SH-SY5Y (cell line): Measurements from ENCODE around the gene APOBR.

Experiments
- GATA2 ChIP-seq: IDR thresholded peaks from 2 replicates; pipeline ENCODE4 v1.6.1; 2011; ENCODE audit warnings: mild to moderate bottlenecking, low read depth, low read length
- GATA3 ChIP-seq: IDR thresholded peaks from 2 replicates; pipeline ENCODE4 v1.6.1; 2011; ENCODE audit warnings: low read depth, mild to moderate bottlenecking, low read length, moderate library complexity

The APOBR gene

GRCh38 chr16:28497386-28497785 lies 2.9 kb downstream of the APOBR start:
- TF ChIP-seq GATA3 (no peak), GATA2 (no peak)

GRCh38 chr16:28497861-28498599 lies 3.6 kb downstream of the APOBR start:
- TF ChIP-seq GATA3 = no peak
- no peak for TF ChIP-seq GATA2

- TF ChIP-seq GATA2 (no peak), GATA3 (no peak)
Measured at GRCh38 chr16:28498666-28499381, 4.4 kb downstream of the APOBR start.

- TF ChIP-seq GATA3 = no peak
- TF ChIP-seq GATA2 = no peak
Measured at GRCh38 chr16:28499854-28500253, 5.4 kb downstream of the APOBR start.

GRCh38 chr16:28501258-28502232 lies 7.1 kb downstream of the APOBR start:
- TF ChIP-seq GATA2 (no peak), GATA3 (no peak)

- TF ChIP-seq GATA3 = no peak
- no peak for TF ChIP-seq GATA2
Measured at GRCh38 chr16:28502290-28502689, 7.8 kb downstream of the APOBR start.

- TF ChIP-seq GATA3 (no peak), GATA2 (no peak)
Measured at GRCh38 chr16:28503470-28504259, 9.2 kb downstream of the APOBR start.

- TF ChIP-seq GATA3 (no peak), GATA2 (no peak)
Measured at GRCh38 chr16:28504707-28505404, 10.4 kb downstream of the APOBR start.

GRCh38 chr16:28505489-28506137 lies 11.2 kb downstream of the APOBR start:
- no peak for TF ChIP-seq GATA2
- TF ChIP-seq GATA3 = no peak

- no peak for TF ChIP-seq GATA2
- no peak for TF ChIP-seq GATA3
Measured at GRCh38 chr16:28511031-28511430, 16.6 kb downstream of the APOBR start.

- TF ChIP-seq GATA2 (no peak), GATA3 (no peak)
Measured at GRCh38 chr16:28511801-28512789, 17.7 kb downstream of the APOBR start.
